Natural killer cell treated with Interleukin-12 subunit alpha and Interleukin-12 subunit beta and Interleukin-15 and Interleukin-18, amount 100 ng/mL, for 72 hours (primary cell): ENCODE results near the gene KCNJ18. TPM values are rescaled to one million over a fixed set of nuclear protein-coding genes. Genes with fewer than 3 reads are reported as not detected.
"Not testable (repeated sequence)": the region's sequence is repeated elsewhere in the genome, so short reads cannot be mapped to it uniquely, and the experiment has no call there.

Experiments used
- ATAC-seq, 2 donors: fragments of 150-1000 bp; cut with Tn5 transposase in 1 of 2; sonication (Bioruptor Pico), chemical (Tn5 transposase) in 1 of 2; 2 replicates each; pipeline ENCODE4 v1.10.0; 2021
- DNase-seq: peaks from one replicate; pipeline ENCODE4 v3.0.0; 2022; ENCODE audit warnings: low spot score
- H3K27ac Mint-ChIP-seq, 2 donors: 1 replicate in 1 of 2; 2 replicates in 1 of 2; pipeline ENCODE4 v1.8.0; 2022; ENCODE audit warnings: mixed read lengths in 2 of 2, mild to moderate bottlenecking in 1 of 2, moderate library complexity in 1 of 2
- H3K27me3 Mint-ChIP-seq, 2 donors: 1 replicate in 1 of 2; 2 replicates in 1 of 2; pipeline ENCODE4 v1.8.0; 2022; ENCODE audit warnings: mixed read lengths in 2 of 2
- H3K36me3 Mint-ChIP-seq: one replicate; pipeline ENCODE4 v1.8.0; 2022; ENCODE audit warnings: mixed read lengths
- H3K4me1 Mint-ChIP-seq, 2 donors: 1 replicate in 1 of 2; 2 replicates in 1 of 2; pipeline ENCODE4 v1.8.0; 2022; ENCODE audit warnings: low read depth in 2 of 2, mixed read lengths in 2 of 2, mild to moderate bottlenecking in 1 of 2
- H3K4me3 Mint-ChIP-seq: one replicate; pipeline ENCODE4 v1.8.0; 2022; ENCODE audit warnings: mixed read lengths
- H3K9me3 Mint-ChIP-seq: 2 replicates; pipeline ENCODE4 v1.8.0; 2022; ENCODE audit warnings: mixed read lengths
- total RNA-seq, 2 donors: library from RNA; stranded (reverse); gene quantifications; one replicate each; pipeline ENCODE4 v1.2.3, GENCODE V29; 2022

The KCNJ18 gene
- total RNA-seq, 2 donors from 2014 or later, result not detected

GRCh38 chr17:21707711-21708611, 15.6 kb downstream of the KCNJ18 start:
- H3K27me3 Mint-ChIP-seq, H3K9me3 Mint-ChIP-seq, H3K4me1 Mint-ChIP-seq, ATAC-seq, H3K36me3 Mint-ChIP-seq, DNase-seq, H3K4me3 Mint-ChIP-seq, H3K27ac Mint-ChIP-seq: not testable (repeated sequence)

- not testable (repeated sequence) for ATAC-seq, H3K36me3 Mint-ChIP-seq, H3K4me3 Mint-ChIP-seq, DNase-seq, H3K27ac Mint-ChIP-seq, H3K9me3 Mint-ChIP-seq, H3K4me1 Mint-ChIP-seq, H3K27me3 Mint-ChIP-seq
Measured at GRCh38 chr17:21708612-21709535, 16.6 kb downstream of the KCNJ18 start.

GRCh38 chr17:21709994-21710393, 17.7 kb downstream of the KCNJ18 start:
- not testable (repeated sequence) for H3K27me3 Mint-ChIP-seq, H3K9me3 Mint-ChIP-seq, H3K4me1 Mint-ChIP-seq, H3K4me3 Mint-ChIP-seq, ATAC-seq, H3K27ac Mint-ChIP-seq, DNase-seq, H3K36me3 Mint-ChIP-seq

- not testable (repeated sequence) for DNase-seq, H3K27me3 Mint-ChIP-seq
Measured at GRCh38 chr17:21710486-21710885, 18.2 kb downstream of the KCNJ18 start.

GRCh38 chr17:21711182-21711581, 18.9 kb downstream of the KCNJ18 start:
- no peak overlapping the region for H3K27ac Mint-ChIP-seq
- ATAC-seq (no peak), DNase-seq (no peak)
- H3K27me3 Mint-ChIP-seq, result no peaks in the 10 kb centered on the region
- H3K4me3 Mint-ChIP-seq, result no peak overlapping the region
- no peaks in the 10 kb centered on the region for H3K4me1 Mint-ChIP-seq
- H3K36me3 Mint-ChIP-seq, result no peaks in the 10 kb centered on the region
- H3K9me3 Mint-ChIP-seq, result no peaks in the 10 kb centered on the region

More at GRCh38 chr17:21710486-21710885, 18.2 kb downstream of the KCNJ18 start:
- H3K36me3 Mint-ChIP-seq, H3K4me3 Mint-ChIP-seq, ATAC-seq, H3K4me1 Mint-ChIP-seq, H3K9me3 Mint-ChIP-seq, H3K27ac Mint-ChIP-seq: not testable (repeated sequence)

- not testable (repeated sequence) for H3K4me1 Mint-ChIP-seq, H3K4me3 Mint-ChIP-seq, ATAC-seq
Measured at GRCh38 chr17:21713020-21713419, 20.7 kb downstream of the KCNJ18 start.

GRCh38 chr17:21713631-21714030, 21.3 kb downstream of the KCNJ18 start:
- not testable (repeated sequence) for H3K9me3 Mint-ChIP-seq, H3K4me1 Mint-ChIP-seq, H3K36me3 Mint-ChIP-seq, H3K27ac Mint-ChIP-seq, H3K4me3 Mint-ChIP-seq, DNase-seq, H3K27me3 Mint-ChIP-seq, ATAC-seq

More at GRCh38 chr17:21713020-21713419, 20.7 kb downstream of the KCNJ18 start:
- H3K9me3 Mint-ChIP-seq, H3K36me3 Mint-ChIP-seq, DNase-seq, H3K27ac Mint-ChIP-seq, H3K27me3 Mint-ChIP-seq: not testable (repeated sequence)

- not testable (repeated sequence) for H3K27me3 Mint-ChIP-seq, H3K36me3 Mint-ChIP-seq, H3K27ac Mint-ChIP-seq, ATAC-seq, H3K9me3 Mint-ChIP-seq, DNase-seq, H3K4me3 Mint-ChIP-seq, H3K4me1 Mint-ChIP-seq
Measured at GRCh38 chr17:21714676-21715075, 22.4 kb downstream of the KCNJ18 start.

- ATAC-seq, DNase-seq, H3K27ac Mint-ChIP-seq, H3K9me3 Mint-ChIP-seq, H3K4me1 Mint-ChIP-seq, H3K27me3 Mint-ChIP-seq, H3K4me3 Mint-ChIP-seq, H3K36me3 Mint-ChIP-seq: not testable (repeated sequence)
Measured at GRCh38 chr17:21715877-21716276, 23.6 kb downstream of the KCNJ18 start.

- H3K27me3 Mint-ChIP-seq, DNase-seq, H3K4me3 Mint-ChIP-seq, H3K4me1 Mint-ChIP-seq, H3K36me3 Mint-ChIP-seq, H3K27ac Mint-ChIP-seq, H3K9me3 Mint-ChIP-seq: not testable (repeated sequence)
- ATAC-seq, result peak in 1 of 2 donors; percentile 17
Measured at GRCh38 chr17:21718971-21719370, 26.6 kb downstream of the KCNJ18 start.

- ATAC-seq, result peak; percentile 2 to 29
- not testable (repeated sequence) for H3K4me3 Mint-ChIP-seq, DNase-seq, H3K4me1 Mint-ChIP-seq, H3K27ac Mint-ChIP-seq, H3K27me3 Mint-ChIP-seq, H3K36me3 Mint-ChIP-seq, H3K9me3 Mint-ChIP-seq
Measured at GRCh38 chr17:21719511-21720226, 27.3 kb downstream of the KCNJ18 start.

- H3K9me3 Mint-ChIP-seq, H3K27ac Mint-ChIP-seq, ATAC-seq, H3K4me1 Mint-ChIP-seq, DNase-seq, H3K27me3 Mint-ChIP-seq, H3K36me3 Mint-ChIP-seq, H3K4me3 Mint-ChIP-seq: not testable (repeated sequence)
Measured at GRCh38 chr17:21720566-21720965, 28.2 kb downstream of the KCNJ18 start.

- not testable (repeated sequence) for ATAC-seq, H3K9me3 Mint-ChIP-seq, H3K27me3 Mint-ChIP-seq, H3K4me3 Mint-ChIP-seq, H3K27ac Mint-ChIP-seq, H3K4me1 Mint-ChIP-seq, DNase-seq, H3K36me3 Mint-ChIP-seq
Measured at GRCh38 chr17:21722268-21722667, 29.9 kb downstream of the KCNJ18 start.
